Measurements from ENCODE around the gene TSPO2.

TSPO2 gene

DNA sequence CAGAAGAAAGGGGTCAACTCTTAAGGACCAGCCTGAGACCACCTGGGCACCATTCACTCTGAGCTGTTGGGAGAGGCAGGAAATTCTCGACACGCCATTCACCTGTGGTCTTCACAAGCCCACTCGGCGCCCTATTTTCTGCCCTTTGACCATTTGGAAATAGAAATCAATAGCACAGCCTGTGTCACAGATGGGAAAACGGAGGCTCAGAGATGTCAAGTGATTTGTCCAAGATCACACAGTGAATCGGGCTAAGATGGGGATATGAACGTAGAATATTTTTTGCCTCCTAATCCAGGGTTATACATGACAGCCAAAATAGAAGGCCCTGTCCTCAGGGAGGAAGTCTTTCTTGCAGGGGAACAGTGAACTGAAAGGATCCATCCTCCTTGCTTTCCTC is 7.7 kb downstream of the TSPO2 start:
- DNase-seq (ENCODE audit: low read depth in 2 of 3, low spot score in 2 of 3) = no peak

- DNase-seq (ENCODE audit: low read depth in 2 of 3, low spot score in 2 of 3) = no peak
Measured at GRCh38 chr6:41050536-41050935, 8.3 kb downstream of the TSPO2 start.

DNA sequence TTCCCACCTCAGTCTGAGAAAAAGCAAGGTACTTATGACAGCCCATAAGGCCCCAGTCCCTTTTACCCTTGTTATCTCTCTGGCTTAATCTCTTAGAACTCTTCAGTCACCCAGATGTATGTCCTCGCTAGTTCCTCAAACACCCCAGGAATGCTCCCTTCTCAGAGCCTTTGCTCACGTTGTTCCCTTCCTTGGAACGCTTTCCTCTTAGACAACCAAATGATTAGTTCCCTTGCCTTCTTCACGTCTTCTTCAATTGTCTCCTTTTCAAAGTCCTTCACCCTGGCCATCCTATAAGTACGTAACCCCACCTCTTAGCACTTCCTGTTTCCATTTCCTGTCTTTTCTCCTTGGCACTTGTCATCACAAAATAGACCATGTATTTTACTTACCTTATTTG is 9.6 kb downstream of the TSPO2 start:
- no peak for DNase-seq (ENCODE audit: low read depth in 2 of 3, low spot score in 2 of 3)

DNA sequence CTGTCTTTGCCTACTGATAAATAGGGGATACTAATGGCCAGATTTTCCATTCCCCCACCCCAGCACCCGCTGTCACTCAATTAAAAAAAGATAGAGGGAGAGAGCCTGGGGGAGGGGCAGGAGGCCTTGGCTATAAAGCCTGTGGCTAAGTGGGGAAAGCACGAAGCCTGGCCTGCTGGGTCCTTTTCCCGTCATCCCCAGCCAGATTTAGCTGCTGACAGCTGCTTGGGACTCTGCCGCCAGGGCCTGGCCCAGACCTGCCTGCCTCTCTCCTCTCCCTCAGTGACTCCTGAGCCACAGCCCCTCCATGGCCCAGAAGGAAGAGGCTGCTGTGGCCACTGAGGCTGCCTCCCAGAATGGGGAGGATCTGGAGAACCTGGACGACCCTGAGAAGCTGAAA is 10.8 kb downstream of the TSPO2 start, which contains the start of gene APOBEC2:
Gene APOBEC2, plus strand, starts transcription at position 162 of the 400 bp plus-strand sequence. Its CDS starts 146 bp downstream, at position 308.
- no peak for DNase-seq (ENCODE audit: low read depth in 2 of 3, low spot score in 2 of 3)

GRCh38 chr6:41054511-41054910 is 12.2 kb downstream of the TSPO2 start:
- DNase-seq (ENCODE audit: low read depth in 2 of 3, low spot score in 2 of 3) = no peak

GRCh38 chr6:41055149-41055548 is 12.9 kb downstream of the TSPO2 start:
- DNase-seq (ENCODE audit: low read depth in 2 of 3, low spot score in 2 of 3) = no peak

DNA sequence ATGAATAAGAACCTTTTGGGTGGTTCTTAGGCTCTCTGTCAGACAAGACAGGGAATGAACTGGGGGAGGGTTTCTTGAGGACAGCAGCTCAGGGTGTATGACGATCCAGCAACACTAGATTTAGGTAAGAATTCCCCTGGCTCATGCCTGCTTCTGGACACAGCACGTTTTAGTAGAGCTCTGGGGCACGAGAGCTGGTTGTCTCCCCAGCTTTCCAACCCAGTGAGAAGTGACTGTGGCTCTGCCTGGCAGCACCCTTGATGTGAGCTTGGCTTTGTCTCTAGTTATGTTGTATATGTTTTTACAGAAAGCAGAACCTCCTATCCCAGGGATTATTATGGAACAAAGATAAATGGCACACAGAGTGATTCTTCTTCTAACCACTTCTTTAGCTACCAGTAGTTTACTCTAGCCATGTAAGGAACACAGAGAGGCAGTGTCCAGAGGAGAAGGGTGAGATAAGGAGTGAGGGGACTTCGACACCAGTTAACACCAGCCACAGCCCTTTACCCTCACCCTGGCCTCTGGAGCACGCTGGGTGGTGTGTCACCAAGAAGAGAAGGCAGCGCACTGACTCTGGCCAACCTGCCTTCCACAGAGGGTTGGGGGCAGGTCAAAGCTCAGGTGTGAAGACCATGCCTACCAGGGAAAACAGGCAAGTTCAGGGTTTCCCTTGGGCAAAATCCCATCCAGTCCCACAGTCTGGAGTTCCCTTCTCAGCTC is 14.7 kb downstream of the TSPO2 start:
- no peak for DNase-seq (ENCODE audit: low read depth in 2 of 3, low spot score in 2 of 3)

DNA sequence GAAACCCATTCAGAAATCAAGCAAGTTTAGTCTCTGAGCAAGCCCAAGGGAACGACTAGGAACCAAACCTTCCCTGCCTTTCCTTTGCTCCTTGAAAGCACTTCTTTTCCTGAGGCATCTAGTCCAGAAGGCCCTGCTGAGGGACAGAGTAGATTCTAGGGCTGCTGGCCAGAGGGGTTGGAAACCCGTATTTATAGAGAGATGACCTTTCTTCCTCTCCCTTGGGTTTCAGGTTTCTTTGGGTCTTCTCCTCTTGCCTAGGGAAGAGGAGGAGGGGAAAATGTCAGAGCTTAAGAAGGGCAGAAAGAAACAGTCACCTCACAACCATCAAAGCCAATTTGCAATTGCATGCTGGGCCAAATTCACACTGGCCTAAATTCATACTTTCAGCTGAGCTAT is 16.5 kb downstream of the TSPO2 start:
- no peak for DNase-seq (ENCODE audit: low read depth in 2 of 3, low spot score in 2 of 3)

GRCh38 chr6:41059556-41059955 is 17.3 kb downstream of the TSPO2 start:
- no peak for DNase-seq (ENCODE audit: low read depth in 2 of 3, low spot score in 2 of 3)

DNA sequence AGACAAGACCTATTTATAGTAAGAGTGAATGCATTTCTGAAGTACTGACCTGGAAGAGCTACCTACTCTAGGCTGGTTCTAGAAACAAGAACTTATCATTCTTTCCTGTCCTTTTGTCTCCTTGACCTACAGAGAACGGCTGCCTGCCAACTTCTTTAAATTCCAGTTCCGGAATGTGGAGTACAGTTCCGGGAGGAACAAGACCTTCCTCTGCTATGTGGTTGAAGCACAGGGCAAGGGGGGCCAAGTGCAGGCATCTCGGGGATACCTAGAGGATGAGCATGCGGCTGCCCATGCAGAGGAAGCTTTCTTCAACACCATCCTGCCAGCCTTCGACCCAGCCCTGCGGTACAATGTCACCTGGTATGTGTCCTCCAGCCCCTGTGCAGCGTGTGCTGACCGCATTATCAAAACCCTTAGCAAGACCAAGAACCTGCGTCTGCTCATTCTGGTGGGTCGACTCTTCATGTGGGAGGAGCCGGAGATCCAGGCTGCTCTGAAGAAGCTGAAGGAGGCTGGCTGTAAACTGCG is 19.0 kb downstream of the TSPO2 start:
- no peak for DNase-seq (ENCODE audit: low read depth in 2 of 3, low spot score in 2 of 3)

DNA sequence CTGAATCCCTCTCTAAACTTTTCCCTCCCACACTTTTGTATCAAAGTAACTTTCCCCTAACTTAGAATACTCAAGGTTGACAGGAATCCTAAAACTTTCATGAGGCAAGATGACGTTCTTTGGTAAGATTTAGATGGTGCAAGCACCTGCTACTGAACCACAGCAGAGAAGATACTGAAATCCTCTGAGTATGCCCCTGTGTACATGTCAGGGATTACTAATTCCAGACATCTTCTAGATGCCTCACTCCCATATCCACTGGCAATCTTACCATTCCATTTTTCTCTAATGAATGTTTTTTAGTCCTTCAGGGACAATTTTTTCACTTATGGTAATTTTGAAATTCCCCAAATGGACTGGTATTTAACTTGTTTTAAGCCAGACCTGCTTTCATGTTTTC is 19.8 kb downstream of the TSPO2 start:
- DNase-seq (ENCODE audit: low read depth in 2 of 3, low spot score in 2 of 3) = no peak

GRCh38 chr6:41063884-41064285 is 21.6 kb downstream of the TSPO2 start:
- no peak for DNase-seq (ENCODE audit: low read depth in 2 of 3, low spot score in 2 of 3)

GRCh38 chr6:41064841-41065240 is 22.6 kb downstream of the TSPO2 start:
- no peak for DNase-seq (ENCODE audit: low read depth in 2 of 3, low spot score in 2 of 3)

DNA sequence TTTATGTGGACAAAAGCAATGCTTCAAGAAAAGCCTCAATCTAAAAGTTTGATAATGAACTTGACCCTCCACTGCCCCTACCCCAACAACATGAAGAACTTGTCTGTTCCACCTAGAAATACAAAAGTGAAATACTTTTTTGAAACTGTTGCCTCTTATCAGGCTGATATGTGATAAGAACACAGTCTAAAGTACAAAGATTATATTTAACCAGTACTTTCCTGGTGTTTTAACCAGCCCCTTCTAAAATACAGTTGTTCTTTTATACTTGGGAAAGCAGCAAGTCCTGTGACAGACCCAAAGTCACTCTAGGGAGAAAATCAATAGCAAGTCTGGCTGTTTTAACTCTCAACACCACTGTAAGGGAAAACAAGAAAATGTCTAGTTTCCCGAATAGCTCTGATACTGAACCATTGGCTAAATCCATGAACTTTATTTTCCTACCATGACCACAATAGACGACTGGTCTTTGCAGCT is 23.3 kb downstream of the TSPO2 start:
- no peak for DNase-seq (ENCODE audit: low read depth in 2 of 3, low spot score in 2 of 3)

DNA sequence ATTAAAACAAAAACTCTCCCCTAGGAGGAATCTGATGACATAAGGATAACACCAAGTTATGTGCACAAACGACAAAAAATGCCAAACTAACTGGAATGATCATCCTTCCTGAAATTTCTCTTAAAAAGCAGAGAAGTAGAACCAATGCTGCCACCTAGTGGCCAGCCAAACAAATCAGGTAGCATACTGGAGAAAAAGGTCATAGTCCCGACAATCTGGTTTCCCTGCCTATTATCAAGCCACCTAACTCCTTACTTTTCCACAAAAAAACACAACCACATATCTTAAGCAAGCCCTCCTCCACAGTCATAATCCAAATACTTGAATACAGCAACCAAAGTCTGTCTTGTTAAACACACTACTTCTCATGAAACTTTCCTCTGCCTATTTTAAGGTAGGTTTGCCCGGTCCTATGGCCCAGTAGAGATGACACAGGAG is 24.6 kb downstream of the TSPO2 start:
- peak in 1 of 3 experiments; percentile 28 for DNase-seq (ENCODE audit: low read depth in 2 of 3, low spot score in 2 of 3)

- DNase-seq (ENCODE audit: low read depth in 2 of 3, low spot score in 2 of 3) = peak in 1 of 3 experiments; percentile 55
Measured at GRCh38 chr6:41071501-41071922, 29.2 kb downstream of the TSPO2 start.

DNA sequence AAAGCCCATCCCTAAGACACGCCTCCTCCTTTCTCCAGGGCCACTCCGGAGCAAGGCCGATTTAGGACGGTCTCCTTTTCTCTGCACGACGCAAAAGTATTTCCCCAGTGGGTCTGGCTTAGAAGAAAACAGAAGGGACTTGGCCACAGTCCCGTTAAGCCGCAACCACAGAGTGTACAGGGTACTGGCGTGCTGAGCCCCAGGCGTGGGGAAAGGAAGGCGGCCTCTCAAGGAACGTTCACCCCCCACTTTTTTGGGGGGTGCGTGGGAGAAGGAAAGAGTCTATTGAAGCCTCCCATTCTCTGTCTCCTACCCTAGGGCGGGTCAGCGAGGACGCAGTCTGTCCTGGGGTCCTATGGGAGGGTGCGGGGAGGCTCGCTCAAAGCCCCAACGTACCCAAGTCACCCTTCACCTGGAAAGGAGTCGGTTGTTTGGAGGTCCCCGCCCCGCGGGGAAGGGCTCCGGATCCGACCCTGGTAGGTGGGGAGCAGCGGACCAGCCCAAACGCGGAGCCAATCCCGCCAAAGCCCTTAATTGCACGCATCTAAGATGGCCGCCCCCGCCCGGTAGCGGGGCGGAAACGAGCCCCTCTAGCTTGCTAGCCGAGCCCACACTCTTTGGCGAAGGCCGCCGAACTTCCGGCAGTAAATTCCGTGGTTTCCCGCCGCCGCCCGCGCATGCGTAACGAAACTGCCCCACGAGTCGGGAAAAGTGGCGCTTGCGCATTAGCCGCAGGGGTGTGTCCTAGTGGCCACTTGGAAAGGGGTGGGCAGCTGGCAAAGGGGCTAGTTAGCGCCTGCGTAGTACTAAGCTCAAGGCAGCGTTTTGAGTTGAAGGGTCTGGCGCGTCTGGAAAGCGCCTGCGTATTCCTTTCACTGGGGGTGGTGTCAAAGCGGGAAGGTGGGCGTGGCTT is 29.9 kb downstream of the TSPO2 start, which contains the start of gene OARD1:
Gene OARD1, minus strand, starts transcription at position 434 of the 913 bp plus-strand sequence. CDS start 722 bp downstream, outside the sequence.
- peak; percentile 98 to 100 (median 99) for DNase-seq (ENCODE audit: low read depth in 2 of 3, low spot score in 2 of 3)

- DNase-seq (ENCODE audit: low read depth in 2 of 3, low spot score in 2 of 3) = peak in 2 of 3 experiments; percentile 98 to 100
Measured at GRCh38 chr6:41072836-41073202, 30.6 kb downstream of the TSPO2 start, which contains the start of gene NFYA. Gene NFYA (plus strand): TSS chr6:41072974. CDS start chr6:41079090, 6,116 bp downstream.

DNA sequence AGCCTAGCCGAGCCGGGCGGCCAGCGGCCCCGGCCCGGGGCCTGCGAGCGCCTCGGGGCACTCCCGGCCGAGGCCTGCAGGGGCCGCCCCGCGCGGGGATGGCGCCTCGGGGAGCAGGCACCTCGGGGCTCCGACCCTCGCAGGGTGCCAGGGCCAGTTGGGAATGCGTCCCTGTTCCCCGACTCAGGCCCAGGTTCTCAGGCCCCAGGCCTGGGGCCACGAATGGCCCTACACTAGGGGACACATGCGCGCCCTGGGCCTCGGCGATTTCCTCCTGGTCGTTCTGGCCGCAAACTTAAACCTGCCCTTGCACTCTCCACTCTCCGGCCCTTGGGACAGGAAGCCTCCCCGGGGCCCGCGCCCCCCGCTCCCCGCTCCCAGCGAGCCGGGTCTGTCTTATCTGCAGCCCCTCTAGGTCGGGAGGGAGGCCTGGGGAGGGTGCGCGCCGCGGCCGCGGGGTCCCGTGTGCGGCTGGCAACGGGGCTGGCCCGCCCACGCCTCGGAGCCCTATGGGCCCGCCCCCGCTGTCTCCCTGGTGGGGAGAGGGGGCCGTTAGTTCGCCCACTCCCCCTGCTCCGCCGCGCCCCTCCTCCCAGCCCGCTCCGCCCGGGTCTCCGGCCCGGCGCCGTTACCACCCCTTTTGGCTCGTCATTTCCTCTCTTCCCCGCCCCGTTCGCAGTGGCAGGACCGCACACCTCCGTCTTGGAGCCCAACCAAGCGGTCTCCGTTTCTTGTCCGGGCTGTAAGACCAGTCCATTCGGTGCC is 31.1 kb downstream of the TSPO2 start:
- peak; percentile 40 to 68 (median 61) for DNase-seq (ENCODE audit: low read depth in 2 of 3, low spot score in 2 of 3)

DNA sequence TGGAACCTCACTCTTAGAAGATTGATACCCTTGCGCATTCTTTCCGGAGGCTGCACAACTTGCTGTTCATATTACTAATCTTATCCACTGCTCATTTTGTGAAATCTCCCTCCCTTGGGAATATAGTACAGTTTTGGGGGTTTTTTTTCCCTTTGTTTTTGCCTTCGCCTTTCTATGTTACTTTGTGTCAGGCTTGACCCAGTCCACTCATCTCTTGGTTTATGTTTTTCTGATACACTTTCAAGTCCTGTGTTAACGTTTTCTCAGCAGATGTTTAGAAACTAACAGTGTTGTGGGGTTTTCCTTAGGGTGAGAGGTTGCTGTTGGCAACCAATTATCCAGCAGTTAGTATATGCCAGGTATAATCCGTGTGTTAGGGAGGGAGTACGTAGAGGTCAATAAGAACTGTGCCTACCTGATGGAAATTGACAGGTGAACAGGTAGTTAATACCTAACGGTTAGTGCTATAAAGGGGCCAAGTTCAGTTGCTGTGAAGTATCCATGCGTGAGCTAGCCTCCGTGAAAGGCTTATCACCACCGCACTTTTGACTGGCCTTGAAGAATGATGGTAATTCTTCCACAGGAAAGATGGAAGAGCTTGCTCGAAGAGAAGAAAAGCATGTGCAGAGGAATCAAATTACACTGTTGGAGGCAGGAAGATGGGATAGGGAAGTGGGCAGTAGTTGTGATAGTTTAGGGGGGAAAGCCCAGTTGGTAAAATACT is 31.9 kb downstream of the TSPO2 start:
- no peak for DNase-seq (ENCODE audit: low read depth in 2 of 3, low spot score in 2 of 3)

Measured in activated CD8-positive, alpha-beta memory T cell treated with anti-CD3 and anti-CD28 coated beads for 48 hours (primary cell).